Ureter (tissue), 1 donor: Measurements from ENCODE around the gene HES3. TPM values are rescaled to one million over a fixed set of nuclear protein-coding genes. Genes with fewer than 3 reads are reported as not detected.
A peak's percentile ranks its signal among the peaks of the same experiment; 100 is the strongest.
"Not testable (repeated sequence)": the region's sequence is repeated elsewhere in the genome, so short reads cannot be mapped to it uniquely, and the experiment has no call there.

Experiments
- DNase-seq: peaks from one replicate; pipeline ENCODE4 v3.0.0-alpha.2; 2020; ENCODE audit warnings: low spot score
- total RNA-seq: library from RNA; stranded (reverse); gene quantifications from one replicate; pipeline ENCODE4 v1.2.4, GENCODE V29; 2023
- donor health status: DM: yes; HTN: yes; CAD: no.

HES3 gene
- total RNA-seq, 1 donor from 2014 or later = not detected

- not testable (repeated sequence) for DNase-seq
Observed at GRCh38 chr1:6219641-6220040, 24.3 kb upstream of the HES3 start.

- no peak for DNase-seq
Observed at GRCh38 chr1:6220236-6220635, 23.7 kb upstream of the HES3 start.

- no peak for DNase-seq
Observed at GRCh38 chr1:6221210-6221784, 22.7 kb upstream of the HES3 start.

GRCh38 chr1:6222636-6223035, 21.3 kb upstream of the HES3 start:
- DNase-seq = peak; percentile 73

GRCh38 chr1:6223617-6224016, 20.4 kb upstream of the HES3 start:
- no peak for DNase-seq

GRCh38 chr1:6224718-6225117, 19.3 kb upstream of the HES3 start:
- DNase-seq = no peak

- DNase-seq = no peak
Observed at GRCh38 chr1:6225651-6226050, 18.3 kb upstream of the HES3 start.

GRCh38 chr1:6233376-6233775, 10.6 kb upstream of the HES3 start:
- DNase-seq = no peak

- DNase-seq = no peak
Observed at GRCh38 chr1:6234502-6235295, 9.3 kb upstream of the HES3 start.

- no peak for DNase-seq
Observed at GRCh38 chr1:6235296-6235677, 8.7 kb upstream of the HES3 start.

GRCh38 chr1:6237093-6237492, 6.9 kb upstream of the HES3 start:
- no peak for DNase-seq

GRCh38 chr1:6239213-6239752, 4.7 kb upstream of the HES3 start:
- no peak for DNase-seq

- no peak for DNase-seq
Observed at GRCh38 chr1:6239950-6240768, 3.8 kb upstream of the HES3 start.

GRCh38 chr1:6241107-6241886, 2.7 kb upstream of the HES3 start:
- DNase-seq = no peak

GRCh38 chr1:6241887-6242740, 1.9 kb upstream of the HES3 start:
- no peak for DNase-seq

- no peak for DNase-seq
Observed at GRCh38 chr1:6243053-6243834, 735 bp upstream of the HES3 start.

GRCh38 chr1:6244401-6245049, 546 bp downstream of the HES3 start:
- no peak for DNase-seq

GRCh38 chr1:6245086-6245868, 1.3 kb downstream of the HES3 start:
- peak; percentile 85 for DNase-seq
